NCI-H2227 treated with DMSO at 0.1 percent for 48 hours (cell line): Measurements from ENCODE around the gene RAB11FIP5.
A peak's percentile ranks its signal among the peaks of the same experiment; 100 is the strongest.
"Not testable (repeated sequence)": the region's sequence is repeated elsewhere in the genome, so short reads cannot be mapped to it uniquely, and the experiment has no call there.

Experiments used
- DNase-seq: peaks from one replicate; lab custom pipeline; 2025; lab: John Stamatoyannopoulos, UW

The RAB11FIP5 gene

GRCh38 chr2:73112913-73113854 lies at the start of gene RAB11FIP5:
TSS of gene RAB11FIP5 (minus strand) at chr2:73112948. CDS start at chr2:73112777, 171 bp downstream.
- DNase-seq, result peak; percentile 45

GRCh38 chr2:73156539-73157124 lies 43.9 kb upstream of the RAB11FIP5 start:
- DNase-seq, result no peak

- no peak for DNase-seq
These were observed 30.2 kb upstream of the RAB11FIP5 start for GRCh38 chr2:73142937-73143336.

GRCh38 chr2:73141896-73142295 lies 29.1 kb upstream of the RAB11FIP5 start:
- DNase-seq, result no peak

GRCh38 chr2:73135236-73135635 lies 22.5 kb upstream of the RAB11FIP5 start:
- DNase-seq, result no peak

GRCh38 chr2:73134471-73134870 lies 21.7 kb upstream of the RAB11FIP5 start:
- DNase-seq, result no peak

GRCh38 chr2:73133566-73134197 lies 20.9 kb upstream of the RAB11FIP5 start:
- DNase-seq, result no peak

GRCh38 chr2:73131807-73132206 lies 19.1 kb upstream of the RAB11FIP5 start:
- DNase-seq, result no peak

- no peak for DNase-seq
These were observed 18.0 kb upstream of the RAB11FIP5 start for GRCh38 chr2:73130790-73131189.

- DNase-seq, result no peak
These were observed 16.2 kb upstream of the RAB11FIP5 start for GRCh38 chr2:73128841-73129535.

- no peak for DNase-seq
These were observed 9.8 kb upstream of the RAB11FIP5 start for GRCh38 chr2:73122536-73122935.

- not testable (repeated sequence) for DNase-seq
These were observed 7.0 kb upstream of the RAB11FIP5 start for GRCh38 chr2:73119611-73120239.

- no peak for DNase-seq
These were observed 4.7 kb upstream of the RAB11FIP5 start for GRCh38 chr2:73117441-73117840.

- DNase-seq, result no peak
These were observed 3.6 kb upstream of the RAB11FIP5 start for GRCh38 chr2:73116182-73116960.

- no peak for DNase-seq
These were observed 1.6 kb upstream of the RAB11FIP5 start for GRCh38 chr2:73114273-73114867.

GRCh38 chr2:73112026-73112912 lies 479 bp downstream of the RAB11FIP5 start:
- no peak for DNase-seq

- DNase-seq, result no peak
These were observed 1.4 kb downstream of the RAB11FIP5 start for GRCh38 chr2:73111073-73112025.
